ENCODE measurements around the gene SHROOM2. TPM values are rescaled to one million over a fixed set of nuclear protein-coding genes. Genes with fewer than 3 reads are reported as not detected.
"Not testable (repeated sequence)": the region's sequence is repeated elsewhere in the genome, so short reads cannot be mapped to it uniquely, and the experiment has no call there.

SHROOM2 gene
- polyA plus RNA-seq, 3 donors = 17.2 to 19.9 (median 19.8) TPM

GRCh38 chrX:9772943-9773342, 13.3 kb upstream of the SHROOM2 start:
- DNase-seq = no peak

- DNase-seq = no peak
These were observed 10.3 kb upstream of the SHROOM2 start for GRCh38 chrX:9775930-9776329.

- no peak for DNase-seq
These were observed 4.3 kb upstream of the SHROOM2 start for GRCh38 chrX:9781941-9782340.

- no peak for DNase-seq
These were observed 1.9 kb upstream of the SHROOM2 start for GRCh38 chrX:9784332-9784731.

- no peak for DNase-seq
These were observed 830 bp upstream of the SHROOM2 start for GRCh38 chrX:9785254-9785943.

GRCh38 chrX:9786798-9787635, 788 bp downstream of the SHROOM2 start:
- DNase-seq = no peak

- no peak for DNase-seq
These were observed 2.7 kb downstream of the SHROOM2 start for GRCh38 chrX:9788911-9789310.

- DNase-seq = no peak
These were observed 3.3 kb downstream of the SHROOM2 start for GRCh38 chrX:9789555-9789954.

GRCh38 chrX:9790866-9791265, 4.6 kb downstream of the SHROOM2 start:
- no peak for DNase-seq

- no peak for DNase-seq
These were observed 8.3 kb downstream of the SHROOM2 start for GRCh38 chrX:9794495-9794894.

GRCh38 chrX:9797384-9798360, 11.4 kb downstream of the SHROOM2 start:
- DNase-seq = no peak

- no peak for DNase-seq
These were observed 16.5 kb downstream of the SHROOM2 start for GRCh38 chrX:9802737-9803136.

GRCh38 chrX:9804444-9804843, 18.2 kb downstream of the SHROOM2 start:
- no peak for DNase-seq

GRCh38 chrX:9805956-9806355, 19.7 kb downstream of the SHROOM2 start:
- DNase-seq = no peak

- no peak for DNase-seq
These were observed 21.3 kb downstream of the SHROOM2 start for GRCh38 chrX:9807355-9808182.

GRCh38 chrX:9809876-9810275, 23.6 kb downstream of the SHROOM2 start:
- not testable (repeated sequence) for DNase-seq

- DNase-seq = not testable (repeated sequence)
These were observed 24.9 kb downstream of the SHROOM2 start for GRCh38 chrX:9811086-9811485.

- no peak for DNase-seq
These were observed 30.0 kb downstream of the SHROOM2 start for GRCh38 chrX:9816084-9816700.

GRCh38 chrX:9821572-9821971, 35.3 kb downstream of the SHROOM2 start:
- no peak for DNase-seq

GRCh38 chrX:9824554-9824953, 38.3 kb downstream of the SHROOM2 start:
- no peak for DNase-seq
